Activated CD8-positive, alpha-beta memory T cell treated with anti-CD3 and anti-CD28 coated beads for 36 hours (primary cell): ENCODE measurements around the gene TFDP2. TPM values are rescaled to one million over a fixed set of nuclear protein-coding genes. Genes with fewer than 3 reads are reported as not detected.
"Not testable (repeated sequence)": the region's sequence is repeated elsewhere in the genome, so short reads cannot be mapped to it uniquely, and the experiment has no call there.

ENCODE experiments used
- CTCF ChIA-PET: fragments of 350-600 bp; sonication (Branson Sonifier 250); formaldehyde crosslinking; loops from one replicate; lab custom pipeline; 2021; ENCODE audit warnings: antibody characterized with exemption; lab: Charles Lee
- POLR2A ChIA-PET: fragments of 350-600 bp; sonication (Branson Sonifier 250); formaldehyde crosslinking; loops from one replicate; lab custom pipeline; 2021; ENCODE audit warnings: antibody characterized with exemption; lab: Charles Lee
- total RNA-seq, 2 experiments: library from RNA; stranded (reverse); gene quantifications; one replicate each; pipeline ENCODE4 v1.2.3, GENCODE V29; 2021

The TFDP2 gene
- total RNA-seq, 2 experiments from 2014 or later = 25.0 to 26.6 TPM

GRCh38 chr3:141994856-141995255 is 154.5 kb downstream of the TFDP2 start:
- CTCF ChIA-PET = no interaction called here

GRCh38 chr3:141992512-141992911 is 156.8 kb downstream of the TFDP2 start:
- ChIA-PET CTCF (interaction anchor here (0.6 kb wide), 1 partner anchor 331 kb away, joined by 3 read pairs; no protein-coding TSS in a partner anchor), POLR2A (no interaction called here)

More at GRCh38 chr3:141994856-141995255, 154.5 kb downstream of the TFDP2 start:
- POLR2A ChIA-PET = no interaction called here

GRCh38 chr3:141986548-141987107 is 162.7 kb downstream of the TFDP2 start:
- ChIA-PET POLR2A (no interaction called here), CTCF (no interaction called here)

GRCh38 chr3:141981084-141981483 is 168.3 kb downstream of the TFDP2 start:
- CTCF ChIA-PET = no interaction called here
- POLR2A ChIA-PET = no interaction called here

- ChIA-PET CTCF (no interaction called here), POLR2A (no interaction called here)
Observed at GRCh38 chr3:141979050-141979671, 170.2 kb downstream of the TFDP2 start.

- POLR2A ChIA-PET = not testable (repeated sequence)
- CTCF ChIA-PET = interaction anchor here (0.6 kb wide), 1 partner anchor 36 kb away, joined by 3 read pairs; no protein-coding TSS in a partner anchor
Observed at GRCh38 chr3:141974777-141975176, 174.6 kb downstream of the TFDP2 start.

- ChIA-PET POLR2A (no interaction called here), CTCF (no interaction called here)
Observed at GRCh38 chr3:141972399-141972798, 176.9 kb downstream of the TFDP2 start.

GRCh38 chr3:141971571-141971970 is 177.8 kb downstream of the TFDP2 start:
- CTCF ChIA-PET = no interaction called here
- POLR2A ChIA-PET = no interaction called here

- CTCF ChIA-PET = no interaction called here
Observed at GRCh38 chr3:141969711-141970110, 179.6 kb downstream of the TFDP2 start.

GRCh38 chr3:141965471-141965870 is 183.9 kb downstream of the TFDP2 start:
- ChIA-PET CTCF (no interaction called here), POLR2A (no interaction called here)

More at GRCh38 chr3:141969711-141970110, 179.6 kb downstream of the TFDP2 start:
- POLR2A ChIA-PET = no interaction called here

- CTCF ChIA-PET = interaction anchor here (1.0 kb wide), 1 partner anchor 50 kb away, joined by 4 read pairs; no protein-coding TSS in a partner anchor
- POLR2A ChIA-PET = no interaction called here
Observed at GRCh38 chr3:141963301-141963700, 186.0 kb downstream of the TFDP2 start.

GRCh38 chr3:141960731-141961130 is 188.6 kb downstream of the TFDP2 start:
- CTCF ChIA-PET = no interaction called here
- POLR2A ChIA-PET = no interaction called here

GRCh38 chr3:141959589-141960554 is 189.5 kb downstream of the TFDP2 start:
- ChIA-PET POLR2A (no interaction called here), CTCF (no interaction called here)

- ChIA-PET CTCF (no interaction called here), POLR2A (no interaction called here)
Observed at GRCh38 chr3:141955175-141955574, 194.2 kb downstream of the TFDP2 start.

- POLR2A ChIA-PET = no interaction called here
- CTCF ChIA-PET = no interaction called here
Observed at GRCh38 chr3:141952611-141953010, 196.7 kb downstream of the TFDP2 start.

- ChIA-PET POLR2A (no interaction called here), CTCF (no interaction called here)
Observed at GRCh38 chr3:141950572-141951493, 198.5 kb downstream of the TFDP2 start.

- POLR2A ChIA-PET = no interaction called here
- CTCF ChIA-PET = no interaction called here
Observed at GRCh38 chr3:141949972-141950371, 199.4 kb downstream of the TFDP2 start.

- POLR2A ChIA-PET = no interaction called here
Observed at GRCh38 chr3:141949399-141949798, 199.9 kb downstream of the TFDP2 start.

More at GRCh38 chr3:141949399-141949798, 199.9 kb downstream of the TFDP2 start:
- CTCF ChIA-PET = no interaction called here
